HCT116 (cell line): ENCODE results near the gene OR52B6. TPM values are rescaled to one million over a fixed set of nuclear protein-coding genes. Genes with fewer than 3 reads are reported as not detected.

Experiments used
- ATAC-seq: fragments of 200-7000 bp; cut with Tn5 transposase; 2 replicates; pipeline ENCODE4 v1.9.1; 2020; ENCODE audit warnings: mild to moderate bottlenecking, moderate library complexity
- BruUV-seq: library from RNA; stranded (reverse); fragments of 400-500 nt; replicated peaks from 2 replicates; lab custom pipeline; 2021; lab: Mats Ljungman, UMichigan
- CTCF ChIA-PET: fragments of 300-600 bp; sonication (Branson Sonifier 250); formaldehyde crosslinking; loops from one replicate; lab custom pipeline; 2021; ENCODE audit warnings: antibody characterized with exemption; lab: Charles Lee
- POLR2A ChIA-PET: fragments of 300-600, 350-600 bp; sonication (Branson Sonifier 250); formaldehyde crosslinking; loops from one replicate; lab custom pipeline; 2021; ENCODE audit warnings: antibody characterized with exemption; lab: Charles Lee
- RAD21 ChIA-PET, 2 experiments: fragments of 300-600 bp; sonication (Branson Sonifier 250); formaldehyde crosslinking; loops; one replicate each; lab custom pipeline; 2023; ENCODE audit warnings: low total read pairs in 2 of 2; ENCODE audit not compliant: uncharacterized antibody in 2 of 2, unreplicated experiment in 2 of 2, low non-redundant PET in 1 of 2; lab: Charles Lee
- DNase-seq: peaks from one replicate; pipeline ENCODE4 v3.0.0-alpha.2; 2010; ENCODE audit warnings: low read depth, low spot score
- H2AFZ ChIP-seq: fragments of 200-600 bp; shearing (Covaris generic), sonication (generic); 2 replicates; pipeline ENCODE4 v1.6.1; 2017; ENCODE audit warnings: low read depth, mixed run types, mixed read lengths, antibody characterized with exemption, low read length; ENCODE audit not compliant: poor library complexity, severe bottlenecking
- H3K27ac ChIP-seq: 2 replicates; pipeline ENCODE4 v1.5.1; 2012; ENCODE audit warnings: low read depth, low read length
- H3K27me3 ChIP-seq: fragments of 200-600 bp; sonication (generic); 2 replicates; pipeline ENCODE4 v1.6.1; 2016; ENCODE audit warnings: mixed run types, low read length, mixed read lengths; ENCODE audit not compliant: insufficient read depth
- H3K36me3 ChIP-seq, 2 experiments: fragments of 200-500 bp in 1 of 2; fragments of 200-600 bp in 1 of 2; sonication (Bioruptor generic) in 1 of 2; sonication (generic) in 1 of 2; 2 replicates each; pipeline versions ENCODE4 v1.5.1 to v1.6.1; 2014 to 2016; ENCODE audit warnings: low read length in 2 of 2, inconsistent platforms in 1 of 2, mixed read lengths in 1 of 2, mixed run types in 1 of 2; ENCODE audit not compliant: insufficient read depth in 2 of 2, control insufficient read depth in 1 of 2
- H3K4me1 ChIP-seq, 2 experiments: fragments of 200-600 bp in 1 of 2; sonication (generic) in 1 of 2; 2 replicates each; pipeline versions ENCODE4 v1.5.1 to v1.6.1; 2012 to 2017; ENCODE audit warnings: low read length in 2 of 2, inconsistent platforms in 1 of 2, mild to moderate bottlenecking in 1 of 2, mixed read lengths in 1 of 2, mixed run types in 1 of 2, moderate library complexity in 1 of 2; ENCODE audit not compliant: insufficient read depth in 2 of 2, control insufficient read depth in 1 of 2
- H3K4me2 ChIP-seq: fragments of 200-600 bp; sonication (generic); 2 replicates; pipeline ENCODE4 v1.6.1; 2017; ENCODE audit warnings: mixed run types, low read length, mixed read lengths
- H3K4me3 ChIP-seq, 2 experiments: fragments of 200-600 bp in 1 of 2; sonication (generic) in 1 of 2; replicated peaks in 1 of 2; 2 replicates each; pipeline ENCODE4 v1.5.1; 2011 to 2016; ENCODE audit warnings: low read length in 2 of 2, control low read depth in 1 of 2, low read depth in 1 of 2, mild to moderate bottlenecking in 1 of 2, mixed read lengths in 1 of 2, mixed run types in 1 of 2
- H3K79me2 ChIP-seq: fragments of 200-600 bp; sonication (generic); 2 replicates; pipeline ENCODE4 v1.6.1; 2017; ENCODE audit warnings: mild to moderate bottlenecking, mixed run types, low read length, moderate library complexity, mixed read lengths; ENCODE audit not compliant: insufficient read depth
- H3K9ac ChIP-seq: fragments of 200-600 bp; sonication (generic); 2 replicates; pipeline ENCODE4 v1.6.1; 2016; ENCODE audit warnings: low read length, mixed read lengths
- H3K9me2 ChIP-seq: fragments of 200-600 bp; sonication (generic), shearing (Covaris generic); 2 replicates; pipeline ENCODE4 v1.6.1; 2017; ENCODE audit warnings: mixed run types, mild to moderate bottlenecking, moderate library complexity; ENCODE audit not compliant: insufficient read depth
- H3K9me3 ChIP-seq, 2 experiments: fragments of 200-500 bp in 1 of 2; fragments of 200-600 bp in 1 of 2; sonication (Bioruptor generic) in 1 of 2; sonication (generic) in 1 of 2; 2 replicates each; pipeline ENCODE4 v1.6.1; 2014 to 2017; ENCODE audit warnings: low read length in 2 of 2, mixed read lengths in 2 of 2, inconsistent platforms in 1 of 2, low read depth in 1 of 2, mild to moderate bottlenecking in 1 of 2, mixed run types in 1 of 2, moderate library complexity in 1 of 2; ENCODE audit not compliant: control insufficient read depth in 1 of 2, insufficient read depth in 1 of 2
- H4K20me1 ChIP-seq: fragments of 200-600 bp; sonication (generic), shearing (Covaris generic); 2 replicates; pipeline ENCODE4 v1.6.1; 2017; ENCODE audit warnings: mixed run types, mild to moderate bottlenecking, moderate library complexity; ENCODE audit not compliant: insufficient read depth
- CEBPB ChIP-seq: IDR thresholded peaks from 2 replicates; pipeline ENCODE4 v1.6.1; 2012; ENCODE audit warnings: low read depth
- EGR1 ChIP-seq: IDR thresholded peaks from 2 replicates; pipeline ENCODE4 v1.6.1; 2012; ENCODE audit warnings: low read depth
- ELF1 ChIP-seq: IDR thresholded peaks from 2 replicates; pipeline ENCODE4 v1.6.1; 2012; ENCODE audit warnings: low read depth, borderline replicate concordance
- POLR2A ChIP-seq: IDR thresholded peaks from 2 replicates; pipeline ENCODE4 v1.7.0; 2011; ENCODE audit warnings: borderline replicate concordance; ENCODE audit not compliant: insufficient read depth, insufficient read length; ENCODE audit errors: extremely low read depth
- POLR2AphosphoS5 ChIP-seq: IDR thresholded peaks from 2 replicates; pipeline ENCODE4 v1.6.1; 2011; ENCODE audit warnings: mild to moderate bottlenecking, low read depth, low read length, moderate library complexity
- SIN3A ChIP-seq: IDR thresholded peaks from 2 replicates; pipeline ENCODE4 v1.6.1; 2012; ENCODE audit warnings: low read depth
- SRF ChIP-seq: IDR thresholded peaks from 2 replicates; pipeline ENCODE4 v1.6.1; 2012; ENCODE audit warnings: low read depth
- YY1 ChIP-seq: IDR thresholded peaks from 2 replicates; pipeline ENCODE4 v1.6.1; 2011; ENCODE audit warnings: low read length, low read depth, moderate library complexity, mild to moderate bottlenecking; ENCODE audit not compliant: insufficient replicate concordance; ENCODE audit errors: extremely low read depth
- ZFX ChIP-seq: fragments of 450-650 bp; IDR thresholded peaks from 2 replicates; pipeline ENCODE4 v1.6.1; 2017
- ZNF274 ChIP-seq: fragments of 200-500 bp; sonication (Bioruptor generic); IDR thresholded peaks from 2 replicates; pipeline ENCODE4 v1.6.1; 2014; ENCODE audit warnings: mild to moderate bottlenecking, low read depth, low read length, inconsistent platforms
- intact Hi-C: fragments of 100-400 bp; cut with micrococcal nuclease; formaldehyde crosslinking; loops from 2 replicates; pipeline ENCODE4 v1.10.0; 2022
- total RNA-seq: library from RNA; stranded (reverse); gene quantifications from one replicate; pipeline ENCODE4 v1.2.1, GENCODE V29; 2021; ENCODE audit not compliant: unreplicated experiment
- TF ChIP-seq, protein P1 (sequence below): IDR thresholded peaks from 2 replicates; pipeline ENCODE4 v1.6.1; 2012; ENCODE audit warnings: low read depth
- TF ChIP-seq, protein P2 (sequence below): IDR thresholded peaks from 2 replicates; pipeline ENCODE4 v1.6.1; 2012

Gene OR52B6
- total RNA-seq, 1 experiment from 2014 or later, result not detected

GRCh38 chr11:5592615-5593014 lies 11.9 kb downstream of the OR52B6 start:
- Histone ChIP-seq H3K36me3 (no peaks in the 10 kb centered on the region), H3K9ac (no peak overlapping the region), H3K9me2 (no peaks in the 10 kb centered on the region), H3K4me3 (no peak overlapping the region), H2AFZ (no peak overlapping the region), H3K27ac (no peak overlapping the region), H3K27me3 (no peaks in the 10 kb centered on the region), H4K20me1 (no peaks in the 10 kb centered on the region), H3K79me2 (no peaks in the 10 kb centered on the region), H3K4me1 (peaks cover 3 to 27% of the 10 kb centered on the region in 2 experiments; a peak in 3 of 4 replicates), H3K9me3 (no peaks in the 10 kb centered on the region), H3K4me2 (no peak overlapping the region)
- intact Hi-C loops, result no loop called here
- ChIA-PET POLR2A (interaction anchor here (1.9 kb wide), 1 partner anchor 87 kb away, joined by 5 read pairs; no protein-coding TSS in a partner anchor), CTCF (interaction anchor here (1.2 kb wide), 1 partner anchor 7 kb away, joined by 3 read pairs; no protein-coding TSS in a partner anchor), RAD21 (no interaction called here)
- no peak for TF ChIP-seq ELF1
- TF ChIP-seq, protein P1, sequence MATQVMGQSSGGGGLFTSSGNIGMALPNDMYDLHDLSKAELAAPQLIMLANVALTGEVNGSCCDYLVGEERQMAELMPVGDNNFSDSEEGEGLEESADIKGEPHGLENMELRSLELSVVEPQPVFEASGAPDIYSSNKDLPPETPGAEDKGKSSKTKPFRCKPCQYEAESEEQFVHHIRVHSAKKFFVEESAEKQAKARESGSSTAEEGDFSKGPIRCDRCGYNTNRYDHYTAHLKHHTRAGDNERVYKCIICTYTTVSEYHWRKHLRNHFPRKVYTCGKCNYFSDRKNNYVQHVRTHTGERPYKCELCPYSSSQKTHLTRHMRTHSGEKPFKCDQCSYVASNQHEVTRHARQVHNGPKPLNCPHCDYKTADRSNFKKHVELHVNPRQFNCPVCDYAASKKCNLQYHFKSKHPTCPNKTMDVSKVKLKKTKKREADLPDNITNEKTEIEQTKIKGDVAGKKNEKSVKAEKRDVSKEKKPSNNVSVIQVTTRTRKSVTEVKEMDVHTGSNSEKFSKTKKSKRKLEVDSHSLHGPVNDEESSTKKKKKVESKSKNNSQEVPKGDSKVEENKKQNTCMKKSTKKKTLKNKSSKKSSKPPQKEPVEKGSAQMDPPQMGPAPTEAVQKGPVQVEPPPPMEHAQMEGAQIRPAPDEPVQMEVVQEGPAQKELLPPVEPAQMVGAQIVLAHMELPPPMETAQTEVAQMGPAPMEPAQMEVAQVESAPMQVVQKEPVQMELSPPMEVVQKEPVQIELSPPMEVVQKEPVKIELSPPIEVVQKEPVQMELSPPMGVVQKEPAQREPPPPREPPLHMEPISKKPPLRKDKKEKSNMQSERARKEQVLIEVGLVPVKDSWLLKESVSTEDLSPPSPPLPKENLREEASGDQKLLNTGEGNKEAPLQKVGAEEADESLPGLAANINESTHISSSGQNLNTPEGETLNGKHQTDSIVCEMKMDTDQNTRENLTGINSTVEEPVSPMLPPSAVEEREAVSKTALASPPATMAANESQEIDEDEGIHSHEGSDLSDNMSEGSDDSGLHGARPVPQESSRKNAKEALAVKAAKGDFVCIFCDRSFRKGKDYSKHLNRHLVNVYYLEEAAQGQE, result no peak
- TF ChIP-seq CEBPB, result no peak
- TF ChIP-seq EGR1, result no peak
- TF ChIP-seq ZNF274, result no peak
- TF ChIP-seq POLR2A, result no peak
- TF ChIP-seq YY1, result no peak
- no peak for TF ChIP-seq SRF
- no peak for TF ChIP-seq SIN3A
- TF ChIP-seq ZFX, result no peak
- TF ChIP-seq POLR2AphosphoS5, result no peak
- TF ChIP-seq, protein P2, sequence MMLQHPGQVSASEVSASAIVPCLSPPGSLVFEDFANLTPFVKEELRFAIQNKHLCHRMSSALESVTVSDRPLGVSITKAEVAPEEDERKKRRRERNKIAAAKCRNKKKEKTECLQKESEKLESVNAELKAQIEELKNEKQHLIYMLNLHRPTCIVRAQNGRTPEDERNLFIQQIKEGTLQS, result no peak
- DNase-seq (no peak), ATAC-seq (no peak)
- no TSS peak for BruUV-seq
